ENCODE measurements around the gene CDH4.
"Not testable (repeated sequence)": the region's sequence is repeated elsewhere in the genome, so short reads cannot be mapped to it uniquely, and the experiment has no call there.

The CDH4 gene

GRCh38 chr20:61253640-61254511 is 1.8 kb downstream of the CDH4 start:
- DNase-seq (ENCODE audit: low spot score), result peak; percentile 58

- no peak for DNase-seq (ENCODE audit: low spot score)
These were observed 3.0 kb downstream of the CDH4 start for GRCh38 chr20:61254881-61255626.

- no peak for DNase-seq (ENCODE audit: low spot score)
These were observed 4.3 kb downstream of the CDH4 start for GRCh38 chr20:61256365-61256764.

GRCh38 chr20:61256824-61257223 is 4.8 kb downstream of the CDH4 start:
- DNase-seq (ENCODE audit: low spot score), result no peak

- DNase-seq (ENCODE audit: low spot score), result no peak
These were observed 5.5 kb downstream of the CDH4 start for GRCh38 chr20:61257611-61258010.

GRCh38 chr20:61259741-61260140 is 7.7 kb downstream of the CDH4 start:
- DNase-seq (ENCODE audit: low spot score), result no peak

- no peak for DNase-seq (ENCODE audit: low spot score)
These were observed 8.8 kb downstream of the CDH4 start for GRCh38 chr20:61260905-61261304.

GRCh38 chr20:61262036-61262435 is 10.0 kb downstream of the CDH4 start:
- no peak for DNase-seq (ENCODE audit: low spot score)

GRCh38 chr20:61262514-61262913 is 10.5 kb downstream of the CDH4 start:
- no peak for DNase-seq (ENCODE audit: low spot score)

- peak; percentile 38 for DNase-seq (ENCODE audit: low spot score)
These were observed 11.1 kb downstream of the CDH4 start for GRCh38 chr20:61263084-61263695.

GRCh38 chr20:61263938-61264337 is 11.9 kb downstream of the CDH4 start:
- no peak for DNase-seq (ENCODE audit: low spot score)

GRCh38 chr20:61267241-61267640 is 15.2 kb downstream of the CDH4 start:
- DNase-seq (ENCODE audit: low spot score), result no peak

- no peak for DNase-seq (ENCODE audit: low spot score)
These were observed 16.0 kb downstream of the CDH4 start for GRCh38 chr20:61268024-61268423.

GRCh38 chr20:61271312-61272231 is 19.5 kb downstream of the CDH4 start:
- DNase-seq (ENCODE audit: low spot score), result no peak

- not testable (repeated sequence) for DNase-seq (ENCODE audit: low spot score)
These were observed 21.0 kb downstream of the CDH4 start for GRCh38 chr20:61273024-61273423.

- DNase-seq (ENCODE audit: low spot score), result not testable (repeated sequence)
These were observed 21.6 kb downstream of the CDH4 start for GRCh38 chr20:61273666-61274065.

GRCh38 chr20:61274326-61274725 is 22.3 kb downstream of the CDH4 start:
- no peak for DNase-seq (ENCODE audit: low spot score)

GRCh38 chr20:61278296-61278695 is 26.2 kb downstream of the CDH4 start:
- no peak for DNase-seq (ENCODE audit: low spot score)

- DNase-seq (ENCODE audit: low spot score), result no peak
These were observed 27.6 kb downstream of the CDH4 start for GRCh38 chr20:61279621-61280150.

- no peak for DNase-seq (ENCODE audit: low spot score)
These were observed 28.3 kb downstream of the CDH4 start for GRCh38 chr20:61280217-61280980.
